ENCODE measurements around the gene DOCK2. TPM values are rescaled to one million over a fixed set of nuclear protein-coding genes. Genes with fewer than 3 reads are reported as not detected.

DOCK2 gene
- total RNA-seq, 1 donor, result 6.2 TPM

- H3K79me2 ChIP-seq (ENCODE audit: insufficient read depth, low read length), result no peaks in the 10 kb centered on the region
- H3K4me3 ChIP-seq (ENCODE audit: insufficient read depth, low read length), result no peak overlapping the region
- no peak overlapping the region for H2AFZ ChIP-seq (ENCODE audit: low read length)
- no peak overlapping the region for H3K27ac ChIP-seq (ENCODE audit: low read depth, low read length)
- H3K9me3 ChIP-seq (ENCODE audit: low read depth, low read length), result no peaks in the 10 kb centered on the region
- no peak for TF ChIP-seq CTCF (IDR thresholded peaks at IDR 0.05; ENCODE audit: extremely low read depth, low read depth, low read length)
- H3K4me1 ChIP-seq (ENCODE audit: insufficient read depth, low read length), result peaks cover 22% of the 10 kb centered on the region
- no peaks in the 10 kb centered on the region for H3K27me3 ChIP-seq (ENCODE audit: insufficient read depth, low read length)
- DNase-seq (ENCODE audit: insufficient read length, low spot score, missing footprints), result no peak
- no peak overlapping the region for H3K4me2 ChIP-seq (ENCODE audit: insufficient read depth, low read length)
- H4K20me1 ChIP-seq (ENCODE audit: insufficient read depth, low read length), result no peaks in the 10 kb centered on the region
- no peaks in the 10 kb centered on the region for H3K36me3 ChIP-seq (ENCODE audit: insufficient read depth, low read length)
Measured at GRCh38 chr5:169758886-169759285, 121.8 kb downstream of the DOCK2 start.

GRCh38 chr5:169760229-169760628, 123.2 kb downstream of the DOCK2 start:
- Histone ChIP-seq H4K20me1 (ENCODE audit: insufficient read depth, low read length) (no peaks in the 10 kb centered on the region), H3K27me3 (ENCODE audit: insufficient read depth, low read length) (no peaks in the 10 kb centered on the region), H2AFZ (ENCODE audit: low read length) (no peak overlapping the region), H3K4me1 (ENCODE audit: insufficient read depth, low read length) (peaks cover 19% of the 10 kb centered on the region), H3K4me2 (ENCODE audit: insufficient read depth, low read length) (no peak overlapping the region), H3K9me3 (ENCODE audit: low read depth, low read length) (no peaks in the 10 kb centered on the region), H3K4me3 (ENCODE audit: insufficient read depth, low read length) (no peak overlapping the region), H3K27ac (ENCODE audit: low read depth, low read length) (no peak overlapping the region), H3K36me3 (ENCODE audit: insufficient read depth, low read length) (no peaks in the 10 kb centered on the region), H3K79me2 (ENCODE audit: insufficient read depth, low read length) (no peaks in the 10 kb centered on the region)
- no peak for TF ChIP-seq CTCF (IDR thresholded peaks at IDR 0.05; ENCODE audit: extremely low read depth, low read depth, low read length)
- DNase-seq (ENCODE audit: insufficient read length, low spot score, missing footprints), result no peak

- Histone ChIP-seq H3K27ac (ENCODE audit: low read depth, low read length) (peak overlapping the region; percentile 20), H3K4me2 (ENCODE audit: insufficient read depth, low read length) (peak overlapping the region; percentile 9)
- TF ChIP-seq CTCF (IDR thresholded peaks at IDR 0.05; ENCODE audit: extremely low read depth, low read depth, low read length), result no peak
Measured at GRCh38 chr5:169762338-169763095, 125.4 kb downstream of the DOCK2 start.

GRCh38 chr5:169763376-169764017, 126.4 kb downstream of the DOCK2 start:
- no peak for DNase-seq (ENCODE audit: insufficient read length, low spot score, missing footprints)
- Histone ChIP-seq H3K27me3 (ENCODE audit: insufficient read depth, low read length) (no peaks in the 10 kb centered on the region), H3K4me2 (ENCODE audit: insufficient read depth, low read length) (no peak overlapping the region), H2AFZ (ENCODE audit: low read length) (peak overlapping the region; percentile 46), H3K4me3 (ENCODE audit: insufficient read depth, low read length) (no peak overlapping the region), H3K4me1 (ENCODE audit: insufficient read depth, low read length) (peaks cover 15% of the 10 kb centered on the region), H4K20me1 (ENCODE audit: insufficient read depth, low read length) (no peaks in the 10 kb centered on the region), H3K27ac (ENCODE audit: low read depth, low read length) (peak overlapping the region; percentile 20), H3K9me3 (ENCODE audit: low read depth, low read length) (no peaks in the 10 kb centered on the region), H3K79me2 (ENCODE audit: insufficient read depth, low read length) (no peaks in the 10 kb centered on the region), H3K36me3 (ENCODE audit: insufficient read depth, low read length) (no peaks in the 10 kb centered on the region)
- no peak for TF ChIP-seq CTCF (IDR thresholded peaks at IDR 0.05; ENCODE audit: extremely low read depth, low read depth, low read length)

More at GRCh38 chr5:169762338-169763095, 125.4 kb downstream of the DOCK2 start:
- Histone ChIP-seq H3K27me3 (ENCODE audit: insufficient read depth, low read length) (no peaks in the 10 kb centered on the region), H2AFZ (ENCODE audit: low read length) (no peak overlapping the region), H3K4me1 (ENCODE audit: insufficient read depth, low read length) (peaks cover 15% of the 10 kb centered on the region), H3K36me3 (ENCODE audit: insufficient read depth, low read length) (no peaks in the 10 kb centered on the region), H3K9me3 (ENCODE audit: low read depth, low read length) (no peaks in the 10 kb centered on the region), H3K79me2 (ENCODE audit: insufficient read depth, low read length) (no peaks in the 10 kb centered on the region), H4K20me1 (ENCODE audit: insufficient read depth, low read length) (no peaks in the 10 kb centered on the region), H3K4me3 (ENCODE audit: insufficient read depth, low read length) (no peak overlapping the region)
- no peak for DNase-seq (ENCODE audit: insufficient read length, low spot score, missing footprints)
